HS-5 (cell line): ENCODE results near the gene KLHL12.
A peak's percentile ranks its signal among the peaks of the same experiment; 100 is the strongest.

Source experiments
- DNase-seq: peaks from one replicate; pipeline ENCODE4 v3.0.0-alpha.2; 2012; ENCODE audit warnings: low read depth

The KLHL12 gene

DNA sequence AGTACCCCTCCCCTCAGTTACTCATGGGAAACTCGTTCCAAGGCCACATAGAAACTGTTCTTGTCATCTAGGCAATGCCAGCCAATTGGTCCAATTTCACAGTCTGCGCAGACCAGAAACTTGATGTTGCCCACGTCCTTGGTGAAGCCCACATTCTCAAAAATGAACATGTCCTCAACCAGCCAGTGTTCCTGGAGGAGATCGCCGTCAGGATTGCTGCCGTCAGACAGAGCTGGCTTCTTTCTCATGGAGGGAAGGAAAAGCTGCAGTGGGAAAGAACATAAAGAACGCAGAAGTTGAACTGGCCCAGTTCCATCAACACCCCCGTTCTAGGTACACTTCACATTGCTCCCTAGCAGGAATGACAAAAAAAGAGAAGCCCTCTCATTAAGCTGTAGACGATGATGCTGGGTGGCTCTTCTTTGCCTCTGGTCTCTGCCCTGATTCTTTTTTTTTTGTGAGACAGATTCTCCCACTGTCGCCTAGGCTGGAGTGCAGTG lies 46.0 kb downstream of the KLHL12 start:
- no peak for DNase-seq

DNA sequence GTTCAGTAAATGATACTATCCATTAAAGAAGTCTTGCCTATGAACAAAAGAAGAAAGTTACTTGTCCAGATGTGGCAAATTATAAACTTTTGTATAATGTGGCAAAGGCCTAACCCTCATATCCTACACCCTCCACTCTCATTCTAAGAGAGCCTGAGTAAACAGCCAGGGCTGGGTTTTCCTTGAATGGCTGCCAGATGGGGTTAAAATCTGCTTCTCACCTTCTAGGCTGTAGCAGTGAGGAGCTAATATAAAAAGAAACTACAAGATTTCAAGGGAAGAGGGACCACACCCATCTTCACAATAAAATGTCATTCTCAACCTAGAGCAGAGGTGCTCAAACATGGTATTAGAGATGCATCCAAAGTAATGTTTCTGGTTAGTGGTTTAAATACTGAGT lies 47.0 kb downstream of the KLHL12 start:
- DNase-seq, result no peak

- no peak for DNase-seq
These were observed 47.9 kb downstream of the KLHL12 start for GRCh38 chr1:202879128-202879527.

GRCh38 chr1:202873026-202873425 lies 54.0 kb downstream of the KLHL12 start:
- no peak for DNase-seq

DNA sequence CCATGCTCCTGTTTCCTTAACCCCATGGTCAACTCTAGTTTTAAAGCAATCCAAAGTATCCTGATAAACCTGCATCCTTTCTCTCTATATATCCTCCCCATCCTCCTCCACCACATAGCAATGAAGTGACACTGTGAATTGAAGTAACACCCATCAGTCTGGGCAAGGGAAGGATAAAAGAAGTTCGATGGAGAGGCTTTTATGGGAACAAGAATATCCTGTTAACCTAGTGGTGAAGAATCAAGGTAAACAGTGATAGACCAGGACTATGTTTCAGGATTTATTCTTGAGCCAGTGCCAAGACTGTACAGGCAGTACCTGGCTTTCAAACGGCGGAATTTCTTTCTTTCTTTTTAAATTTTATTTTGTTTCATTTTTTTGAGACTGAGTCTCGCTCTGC lies 55.7 kb downstream of the KLHL12 start:
- DNase-seq, result no peak

GRCh38 chr1:202862679-202863560 lies 64.1 kb downstream of the KLHL12 start:
- DNase-seq, result no peak

GRCh38 chr1:202861420-202862132 lies 65.5 kb downstream of the KLHL12 start:
- DNase-seq, result peak; percentile 49

DNA sequence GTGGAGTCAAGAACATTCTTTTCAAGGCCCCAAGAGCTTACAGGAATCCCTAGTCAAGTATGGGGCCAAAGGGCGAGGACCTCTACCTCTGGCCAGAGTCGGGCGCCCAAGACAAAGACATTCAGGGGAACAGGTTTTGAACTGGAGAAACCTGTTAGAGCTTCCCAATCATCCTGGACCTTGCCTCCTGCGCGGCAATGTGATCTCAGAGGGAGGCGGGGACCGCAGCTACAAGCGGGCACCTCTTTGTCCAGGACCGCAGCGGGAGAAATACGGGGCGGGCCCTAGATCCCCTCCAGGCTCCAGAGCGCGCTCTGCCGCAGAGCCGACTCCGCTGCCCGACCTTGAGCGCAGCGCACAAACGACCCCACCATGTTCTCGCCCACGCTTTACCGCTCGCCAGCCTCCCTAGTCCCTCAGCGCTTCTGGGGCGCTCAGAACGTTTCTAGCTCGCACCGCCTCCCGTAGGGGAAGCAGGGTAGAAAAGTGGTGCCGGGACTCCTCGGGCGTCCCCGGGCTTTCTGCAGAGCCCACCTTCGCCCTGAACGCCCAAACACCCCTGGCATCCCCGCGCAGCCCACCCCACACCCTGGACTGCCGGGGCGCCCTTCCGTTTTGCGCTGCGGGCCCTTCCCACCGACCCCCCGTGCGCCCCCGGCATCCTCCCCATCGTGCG lies 66.2 kb downstream of the KLHL12 start:
- no peak for DNase-seq

DNA sequence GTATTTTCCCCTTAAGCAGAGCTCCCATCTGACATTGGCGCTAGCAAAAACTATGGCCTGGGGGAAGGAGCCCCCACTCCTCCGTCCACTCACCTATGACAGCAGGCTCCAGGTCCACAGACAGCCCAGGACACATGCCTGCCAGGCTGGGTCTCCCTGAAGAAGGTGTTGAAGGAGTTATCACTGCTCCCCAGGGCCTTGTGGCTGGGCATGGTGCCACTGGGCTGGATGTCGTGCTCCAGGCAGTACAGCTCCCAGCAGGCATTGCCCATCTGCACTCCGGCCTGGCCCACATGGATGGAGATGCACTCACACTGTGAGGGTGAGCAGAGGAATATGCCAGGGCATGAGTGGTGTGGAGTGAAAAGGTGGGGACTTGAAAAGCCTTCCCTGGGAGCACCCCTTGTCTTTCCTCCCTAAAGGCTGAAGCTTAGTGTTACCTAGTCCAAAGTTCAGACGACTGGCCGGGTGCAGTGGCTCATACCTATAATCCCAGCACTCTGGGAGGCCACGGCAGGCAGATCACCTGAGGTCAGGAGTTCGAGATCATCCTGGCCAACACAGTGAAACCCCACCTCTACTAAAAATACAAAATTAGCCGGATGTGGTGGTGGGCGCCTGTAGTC lies 68.1 kb downstream of the KLHL12 start:
- DNase-seq, result no peak

DNA sequence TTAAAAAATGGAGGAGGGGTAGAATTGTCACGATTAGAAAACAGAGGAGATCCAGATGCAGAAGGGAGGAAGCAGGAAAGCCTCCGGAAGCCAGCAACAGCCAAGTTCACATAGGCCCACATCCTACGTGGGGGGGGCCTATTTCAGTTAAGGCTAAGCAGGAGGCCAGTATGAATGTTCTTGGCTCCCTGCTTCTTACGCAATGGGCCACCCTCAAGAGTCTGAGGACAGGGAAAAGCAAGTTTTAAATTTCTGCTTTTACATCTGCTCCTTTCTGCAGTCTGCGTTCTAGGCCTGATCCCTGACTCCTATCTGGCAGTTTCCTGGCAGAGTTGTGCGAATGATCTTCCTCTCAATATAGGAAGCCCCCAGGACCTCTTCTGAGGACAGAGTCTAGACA lies 68.7 kb downstream of the KLHL12 start:
- DNase-seq, result no peak

DNA sequence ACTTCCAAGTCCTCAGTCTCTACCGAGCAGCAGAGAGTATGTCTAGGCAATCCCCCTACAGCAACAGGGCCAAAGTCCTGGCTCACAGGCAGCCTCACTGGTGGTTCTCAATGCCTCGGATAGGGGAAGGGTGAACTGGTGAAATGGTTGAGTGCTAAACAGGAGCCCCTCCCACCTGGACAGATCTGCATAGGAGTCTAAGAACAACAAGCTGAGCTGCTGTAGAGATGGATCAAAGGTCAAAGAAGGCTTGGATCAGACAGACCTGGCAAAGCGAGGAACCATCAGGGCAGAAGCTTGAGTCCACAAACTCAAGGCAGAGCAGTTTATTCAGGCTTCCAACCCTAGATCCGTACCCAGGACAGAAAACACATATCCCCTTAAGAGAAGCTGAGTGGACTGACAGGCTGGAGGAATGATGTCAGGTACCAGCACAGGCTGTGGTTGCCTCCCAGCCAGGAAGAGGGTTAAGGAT lies 69.9 kb downstream of the KLHL12 start:
- DNase-seq, result no peak

DNA sequence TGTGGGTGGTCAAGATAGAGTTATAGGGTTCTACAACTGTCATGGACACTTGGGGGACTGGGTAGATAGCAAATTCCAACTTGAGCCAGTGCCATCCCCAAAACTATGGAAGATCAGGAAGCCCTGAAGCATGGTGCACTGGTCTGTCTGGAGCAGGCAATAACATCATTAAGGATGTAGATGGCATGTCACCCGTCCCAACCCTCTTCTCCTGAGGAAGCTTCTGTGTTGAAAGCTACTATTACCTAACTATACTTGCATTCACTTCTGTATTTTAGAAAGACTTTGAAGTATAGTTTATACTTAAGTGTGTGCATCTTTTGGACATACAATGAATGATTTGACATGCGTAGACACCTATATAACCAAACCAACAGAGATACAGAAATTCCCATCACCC lies 71.0 kb downstream of the KLHL12 start:
- no peak for DNase-seq

DNA sequence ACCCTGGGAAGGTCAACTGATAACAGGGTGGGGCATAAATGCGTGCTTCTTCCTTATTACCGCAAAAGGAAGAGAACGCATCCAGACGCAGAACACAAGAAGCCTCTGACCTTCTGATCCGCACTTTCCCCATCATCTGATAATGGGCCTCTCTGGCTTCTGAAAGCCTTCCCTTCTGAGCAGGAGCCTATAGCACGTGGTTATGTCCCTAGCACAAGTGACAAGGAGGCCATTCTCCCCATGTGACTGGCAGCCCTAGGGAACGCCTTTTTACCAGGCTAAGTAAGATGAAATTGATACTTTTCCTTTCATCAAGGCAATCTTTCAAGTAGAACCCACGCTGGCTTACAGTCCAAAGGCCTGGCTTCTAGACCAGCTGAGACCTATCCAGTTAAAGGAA lies 72.2 kb downstream of the KLHL12 start:
- DNase-seq, result no peak

DNA sequence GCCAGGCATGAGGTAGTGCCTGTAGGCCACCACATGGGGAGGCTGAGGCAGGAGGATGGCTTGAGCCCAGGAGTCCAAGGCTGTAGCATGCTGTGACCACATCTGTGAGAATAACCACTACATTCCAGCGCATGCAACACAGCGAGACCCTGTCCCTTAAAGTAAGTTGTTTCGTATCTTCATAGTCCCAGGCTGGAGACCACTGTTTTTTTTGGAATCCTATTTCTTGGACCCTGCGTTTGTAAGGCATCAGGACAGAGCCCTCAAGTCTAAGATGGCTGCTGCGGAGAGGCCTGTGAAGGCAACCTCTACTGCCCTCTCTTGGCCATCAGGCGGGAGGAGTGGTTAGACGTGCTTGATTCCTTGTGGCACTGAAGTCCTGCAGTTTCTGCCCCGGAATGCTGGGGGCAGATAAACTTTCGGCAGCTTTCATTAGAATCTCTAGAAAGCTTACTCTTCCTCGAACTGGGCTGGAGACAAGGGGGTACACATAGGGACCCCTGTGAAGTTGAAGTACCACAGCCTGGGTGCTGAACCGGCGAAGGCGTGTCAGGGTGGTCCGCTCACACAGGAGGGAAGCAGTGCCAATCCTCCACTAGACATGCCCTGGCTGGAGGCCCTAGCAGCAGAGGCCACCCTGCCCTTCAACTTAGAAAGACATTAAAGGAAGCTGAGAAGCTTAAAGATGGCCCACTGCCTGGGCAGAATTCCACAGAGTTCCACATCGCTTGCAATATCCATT lies 74.7 kb downstream of the KLHL12 start:
- no peak for DNase-seq

DNA sequence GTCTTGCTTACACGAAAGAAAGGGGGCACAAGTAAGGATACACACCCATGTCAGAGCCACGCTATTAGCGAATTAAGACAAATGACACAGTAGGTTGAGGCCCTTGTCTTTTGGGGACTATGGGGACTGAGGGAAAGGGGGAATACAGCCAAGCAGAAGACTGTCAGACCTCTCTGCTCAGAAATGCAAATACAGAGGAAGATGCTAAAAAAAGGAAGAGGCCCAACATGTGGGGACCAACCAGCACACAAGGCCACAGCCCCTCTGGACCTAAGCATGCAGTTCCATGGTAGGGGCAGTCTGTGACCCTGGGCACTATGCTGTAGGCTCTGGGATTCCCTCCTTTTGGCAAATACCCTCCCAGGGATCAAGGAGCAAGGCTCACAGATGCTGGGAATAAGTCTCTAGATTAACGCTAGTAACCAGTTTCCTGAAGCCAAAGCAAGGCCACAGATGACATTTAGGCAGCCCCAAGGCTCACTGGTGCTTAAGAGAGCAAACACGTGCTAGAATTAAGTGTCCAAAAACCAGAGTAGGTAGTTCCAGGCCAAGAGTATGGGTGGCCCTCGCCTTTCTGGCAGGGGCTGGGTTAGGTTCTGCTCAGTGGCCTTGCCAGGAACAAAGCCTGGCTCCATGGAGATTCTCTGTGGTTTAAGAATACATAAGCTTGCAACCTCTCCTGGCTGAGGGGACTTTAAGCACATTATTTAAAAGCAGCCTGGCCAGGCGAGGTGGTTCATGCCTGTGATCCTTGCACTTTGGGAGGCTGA lies 76.3 kb downstream of the KLHL12 start:
- DNase-seq, result no peak

GRCh38 chr1:202848191-202848542 lies 78.9 kb downstream of the KLHL12 start:
- no peak for DNase-seq

DNA sequence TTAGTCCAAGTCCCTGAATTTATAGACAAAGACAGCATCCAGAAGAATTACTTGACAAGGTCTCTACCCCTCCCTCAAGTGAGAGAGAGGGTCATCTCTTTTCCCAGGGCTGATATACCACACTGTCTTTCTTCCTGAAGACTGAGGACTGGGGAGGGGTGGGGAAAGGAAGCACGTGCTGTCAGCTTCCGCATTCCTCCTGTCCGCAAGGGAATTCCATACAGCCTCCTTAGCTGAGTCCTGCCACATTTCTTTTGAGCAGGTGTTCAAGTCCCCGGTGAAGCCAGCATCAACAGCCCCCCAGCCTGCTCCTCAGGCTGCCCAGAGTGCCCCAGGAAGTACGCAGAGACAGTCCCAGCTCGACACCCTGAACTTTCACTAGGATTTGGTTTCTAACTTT lies 82.1 kb downstream of the KLHL12 start:
- DNase-seq, result no peak

- DNase-seq, result no peak
These were observed 82.8 kb downstream of the KLHL12 start for GRCh38 chr1:202844259-202844658.

DNA sequence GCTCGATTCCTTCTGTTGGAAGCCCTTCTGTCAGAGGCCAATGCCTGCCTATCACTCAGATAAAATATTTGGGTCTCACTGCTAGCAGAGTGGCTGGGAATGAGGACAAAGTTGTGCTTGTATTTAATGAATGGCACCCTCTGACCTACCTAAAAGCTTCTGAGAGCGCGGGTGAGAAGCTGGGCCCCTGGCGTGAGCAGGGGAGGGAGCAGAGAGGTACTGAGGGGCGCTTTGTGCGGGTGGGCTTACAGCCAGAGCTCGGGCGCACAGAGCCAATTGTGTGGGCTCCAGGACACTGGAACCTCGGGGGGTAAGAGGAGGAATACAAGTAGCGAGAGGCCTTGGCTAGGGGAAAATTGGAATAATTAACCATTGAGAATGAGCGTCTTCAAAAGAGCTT lies 84.0 kb downstream of the KLHL12 start:
- DNase-seq, result no peak
